H1 (cell line): ENCODE results near the gene CORO2B. TPM values are rescaled to one million over a fixed set of nuclear protein-coding genes. Genes with fewer than 3 reads are reported as not detected.

Experiments
- CTCF ChIA-PET: fragments of 300-600 bp; sonication (Branson Sonifier 250); formaldehyde crosslinking; loops from one replicate; lab custom pipeline; 2021; ENCODE audit not compliant: partially characterized antibody; lab: Charles Lee
- POLR2A ChIA-PET: fragments of 300-600 bp; sonication (Branson Sonifier 250); formaldehyde crosslinking; loops from one replicate; lab custom pipeline; 2021; ENCODE audit warnings: inconsistent platforms; ENCODE audit not compliant: partially characterized antibody; lab: Charles Lee
- DNase-seq, 2 experiments: peaks; one replicate each; pipeline versions ENCODE4 v3.0.0 to v3.0.0-alpha.2; 2010 to 2022; ENCODE audit warnings: low spot score in 2 of 2, low read depth in 1 of 2, mixed read lengths in 1 of 2
- FAIRE-seq: peaks from 2 replicates; lab custom pipeline; 2011; peaks lifted over from hg19 to GRCh38; lab: Jason Lieb, UNC
- H2AFZ ChIP-seq: 2 replicates; pipeline ENCODE4 v1.8.1; 2012; ENCODE audit warnings: low read length, inconsistent platforms
- H2AK5ac ChIP-seq: 2 replicates; pipeline ENCODE4 v1.6.1; 2013; ENCODE audit warnings: low read depth, low read length
- H2BK120ac ChIP-seq: replicated peaks from 2 replicates; pipeline ENCODE3; 2013; ENCODE audit warnings: low read depth, low read length, inconsistent platforms
- H2BK12ac ChIP-seq: 2 replicates; pipeline ENCODE4 v1.6.1; 2013; ENCODE audit warnings: low read depth, low read length
- H2BK15ac ChIP-seq: 2 replicates; pipeline ENCODE4 v1.6.1; 2013; ENCODE audit warnings: low read length
- H2BK20ac ChIP-seq: 2 replicates; pipeline ENCODE4 v1.6.1; 2013; ENCODE audit warnings: low read length
- H2BK5ac ChIP-seq: 2 replicates; pipeline ENCODE4 v1.6.1; 2013; ENCODE audit warnings: low read depth, low read length
- H3K14ac ChIP-seq: 2 replicates; pipeline ENCODE4 v1.6.1; 2013; ENCODE audit warnings: inconsistent platforms; ENCODE audit not compliant: insufficient read length
- H3K18ac ChIP-seq: 2 replicates; pipeline ENCODE4 v1.6.1; 2013; ENCODE audit warnings: low read length; ENCODE audit errors: extremely low read depth
- H3K23ac ChIP-seq: 2 replicates; pipeline ENCODE4 v1.6.1; 2013; ENCODE audit warnings: inconsistent platforms; ENCODE audit not compliant: insufficient read length
- H3K23me2 ChIP-seq: 2 replicates; pipeline ENCODE4 v1.6.1; 2013; ENCODE audit warnings: low read depth, low read length
- H3K27ac ChIP-seq: 2 replicates; pipeline ENCODE4 v1.6.1; 2011; ENCODE audit warnings: low read depth, low read length, inconsistent platforms
- H3K27me3 ChIP-seq, 4 experiments: replicated peaks in 1 of 4; 1 replicate in 1 of 4; 2 replicates in 3 of 4; pipeline versions ENCODE4 v1.6.1 to v1.8.1; 2011 to 2013; ENCODE audit warnings: low read length in 3 of 4, mild to moderate bottlenecking in 3 of 4, inconsistent platforms in 2 of 4, mixed read lengths in 2 of 4, moderate library complexity in 1 of 4; ENCODE audit not compliant: control insufficient read depth in 3 of 4, insufficient read depth in 3 of 4; ENCODE audit errors: extremely low read depth in 1 of 4
- H3K36me3 ChIP-seq, 4 experiments: 2 replicates each; pipeline versions ENCODE4 v1.6.1 to v1.8.1; 2011 to 2013; ENCODE audit warnings: mild to moderate bottlenecking in 4 of 4, low read length in 3 of 4, moderate library complexity in 2 of 4, control low read depth in 1 of 4, inconsistent platforms in 1 of 4; ENCODE audit not compliant: insufficient read depth in 4 of 4, control insufficient read depth in 2 of 4
- H3K4ac ChIP-seq: replicated peaks from 2 replicates; pipeline ENCODE3; 2013; ENCODE audit warnings: low read length, low read depth, mixed read lengths, inconsistent platforms; ENCODE audit not compliant: insufficient read length
- H3K4me1 ChIP-seq, 4 experiments: replicated peaks in 1 of 4; 1 replicate in 1 of 4; 2 replicates in 3 of 4; pipeline versions ENCODE4 v1.6.1 to v1.8.1; 2011 to 2013; ENCODE audit warnings: low read length in 3 of 4, inconsistent platforms in 2 of 4, mixed read lengths in 1 of 4; ENCODE audit not compliant: insufficient read depth in 4 of 4, control insufficient read depth in 3 of 4
- H3K4me2 ChIP-seq, 2 experiments: 2 replicates each; pipeline versions ENCODE4 v1.6.1 to v1.8.1; 2011 to 2013; ENCODE audit warnings: low read depth in 2 of 2, low read length in 2 of 2, control low read depth in 1 of 2, inconsistent platforms in 1 of 2, mild to moderate bottlenecking in 1 of 2; ENCODE audit not compliant: insufficient read depth in 1 of 2
- H3K4me3 ChIP-seq, 4 experiments: fragments of 200-600, 300-600 bp in 1 of 4; sonication (generic), shearing (Covaris generic), sonication (Bioruptor Twin) in 1 of 4; 2 replicates each; pipeline versions ENCODE4 v1.5.1 to v1.8.1; 2011 to 2016; ENCODE audit warnings: low read length in 4 of 4, low read depth in 3 of 4, control low read depth in 2 of 4, inconsistent platforms in 2 of 4, mild to moderate bottlenecking in 2 of 4, mixed read lengths in 1 of 4, moderate library complexity in 1 of 4; ENCODE audit not compliant: insufficient read depth in 2 of 4; ENCODE audit errors: extremely low read depth in 1 of 4
- H3K56ac ChIP-seq: replicated peaks from 2 replicates; pipeline ENCODE3; 2013; ENCODE audit warnings: low read depth, mild to moderate bottlenecking, mixed read lengths, low read length, inconsistent platforms; ENCODE audit not compliant: insufficient read length
- H3K79me1 ChIP-seq: 2 replicates; pipeline ENCODE4 v1.6.1; 2013; ENCODE audit warnings: low read depth, low read length, control low read depth
- H3K79me2 ChIP-seq, 2 experiments: 2 replicates each; pipeline versions ENCODE4 v1.6.1 to v1.8.1; 2012 to 2013; ENCODE audit warnings: low read length in 2 of 2, mild to moderate bottlenecking in 2 of 2, inconsistent platforms in 1 of 2; ENCODE audit not compliant: insufficient read depth in 2 of 2, control insufficient read depth in 1 of 2
- H3K9ac ChIP-seq, 4 experiments: replicated peaks in 1 of 4; 1 replicate in 1 of 4; 2 replicates in 3 of 4; pipeline versions ENCODE4 v1.6.1 to v1.8.1; 2011 to 2013; ENCODE audit warnings: low read depth in 3 of 4, low read length in 3 of 4, control low read depth in 2 of 4, mild to moderate bottlenecking in 2 of 4, moderate library complexity in 2 of 4, inconsistent platforms in 1 of 4; ENCODE audit errors: extremely low read depth in 1 of 4
- H3K9me3 ChIP-seq, 2 experiments: 2 replicates each; pipeline versions ENCODE4 v1.6.1 to v1.8.1; 2012 to 2013; ENCODE audit warnings: mild to moderate bottlenecking in 2 of 2, moderate library complexity in 2 of 2, control low read depth in 1 of 2, inconsistent platforms in 1 of 2, low read depth in 1 of 2, low read length in 1 of 2, mixed read lengths in 1 of 2; ENCODE audit not compliant: insufficient read depth in 2 of 2
- H4K20me1 ChIP-seq, 2 experiments: replicated peaks in 1 of 2; 2 replicates each; pipeline versions ENCODE3 to v1.8.1; 2011 to 2013; ENCODE audit warnings: inconsistent platforms in 2 of 2, low read length in 2 of 2, mild to moderate bottlenecking in 1 of 2; ENCODE audit not compliant: insufficient read depth in 2 of 2, control insufficient read depth in 1 of 2
- H4K5ac ChIP-seq: 2 replicates; pipeline ENCODE4 v1.6.1; 2013; ENCODE audit warnings: low read length, low read depth, mixed read lengths, inconsistent platforms; ENCODE audit not compliant: insufficient read length
- H4K8ac ChIP-seq: 2 replicates; pipeline ENCODE4 v1.8.0; 2013; ENCODE audit warnings: mild to moderate bottlenecking, moderate library complexity, low read length, inconsistent platforms; ENCODE audit not compliant: insufficient read depth; ENCODE audit errors: extremely low read depth
- H4K91ac ChIP-seq: replicated peaks from 2 replicates; pipeline ENCODE3; 2013; ENCODE audit warnings: low read length, mixed read lengths, inconsistent platforms; ENCODE audit not compliant: insufficient read length
- BCL11A ChIP-seq, 2 experiments: IDR thresholded peaks; one replicate each; pipeline ENCODE4 v1.6.1; 2011; ENCODE audit warnings: low read depth in 2 of 2, low read length in 2 of 2, mild to moderate bottlenecking in 2 of 2
- CBX8 ChIP-seq: fragments of 300-800, 300-1000 bp; sonication (generic); IDR thresholded peaks from 2 replicates; pipeline ENCODE4 v1.7.1; 2016; ENCODE audit warnings: low read depth, low read length, borderline replicate concordance
- CEBPB ChIP-seq: IDR thresholded peaks from 2 replicates; pipeline ENCODE4 v1.6.1; 2012; ENCODE audit warnings: low read depth, low read length
- CREB1 ChIP-seq: IDR thresholded peaks from 2 replicates; pipeline ENCODE4 v1.6.1; 2012; ENCODE audit warnings: inconsistent platforms
- CTBP2 ChIP-seq: IDR thresholded peaks from 2 replicates; pipeline ENCODE4 v1.7.0; 2011; ENCODE audit warnings: borderline replicate concordance, mild to moderate bottlenecking, moderate library complexity, mixed read lengths, low read length; ENCODE audit not compliant: insufficient read depth, insufficient read length
- GABPA ChIP-seq: IDR thresholded peaks from 2 replicates; pipeline ENCODE4 v1.6.1; 2011; ENCODE audit warnings: mild to moderate bottlenecking, low read length, moderate library complexity, borderline replicate concordance; ENCODE audit not compliant: insufficient read depth
- KDM4A ChIP-seq: IDR thresholded peaks from one replicate; pipeline ENCODE4 v1.7.1; 2012; ENCODE audit warnings: low read depth, mild to moderate bottlenecking, moderate library complexity, low read length, inconsistent platforms; ENCODE audit not compliant: severe bottlenecking
- KDM5A ChIP-seq: fragments of 200-600 bp; IDR thresholded peaks from 2 replicates; pipeline ENCODE4 v1.7.1; 2012; ENCODE audit warnings: mild to moderate bottlenecking, low read length, inconsistent platforms, mixed read lengths
- SIN3A ChIP-seq, 2 experiments: IDR thresholded peaks in 1 of 2; conservative IDR thresholded peaks in 1 of 2; 2 replicates each; pipeline ENCODE4 v1.6.1; 2011 to 2012; ENCODE audit warnings: low read length in 2 of 2, improper control_type of control experiment in 1 of 2, low read depth in 1 of 2, mild to moderate bottlenecking in 1 of 2
- SP2 ChIP-seq: IDR thresholded peaks from 2 replicates; pipeline ENCODE4 v1.6.1; 2012; ENCODE audit warnings: mild to moderate bottlenecking, low read length, inconsistent platforms
- TAF1 ChIP-seq: IDR thresholded peaks from 2 replicates; pipeline ENCODE4 v1.6.1; 2011; ENCODE audit warnings: mild to moderate bottlenecking, low read depth, low read length
- YY1 ChIP-seq: IDR thresholded peaks from 2 replicates; pipeline ENCODE4 v1.6.1; 2011; ENCODE audit warnings: low read depth, mild to moderate bottlenecking, low read length
- WGBS, 2 experiments: shearing (Covaris generic) in 1 of 2; methylation state at CpG; one replicate each; pipeline versions ENCODE4 v1.1.6 to v1.1.7; 2013 to 2015; ENCODE audit warnings: low lambda C conversion rate in 2 of 2, mixed read lengths in 2 of 2, inconsistent platforms in 1 of 2, low coverage in 1 of 2, missing lambda C conversion rate in 1 of 2; ENCODE audit not compliant: insufficient replicate concordance in 2 of 2, insufficient coverage in 1 of 2, insufficient read length in 1 of 2; ENCODE audit errors: extremely low coverage in 1 of 2, missing lambda C conversion rate in 1 of 2; 5-methylcytosine and 5-hydroxymethylcytosine counted together
- polyA plus RNA-seq, 7 experiments: library from polyadenylated mRNA; depleted of rRNA in 3 of 7; stranded (reverse) in 5 of 7; unstranded in 2 of 7; fragments of >200 nt in 5 of 7; fragments of 200-250 nt in 2 of 7; gene quantifications; 1 replicate in 5 of 7; 2 replicates in 1 of 7; 4 replicates in 1 of 7; pipeline versions ENCODE4 v1.2.1 to v1.2.3, GENCODE V29; 2011 to 2013; ENCODE audit warnings: missing spikeins in 2 of 7, mixed read lengths in 2 of 7
- total RNA-seq: library from RNA; stranded (reverse); fragmentation: NEBNext Ultra II Directional; extraction: Animal tissue kit (Norgen Biotek cat#: 25700); gene quantifications from 2 replicates; pipeline ENCODE4 v1.2.1, GENCODE V29; 2021

Gene CORO2B
- total and polyA plus RNA-seq, 2 of the 8 experiments (the other 6 are each of a cell fraction or from before 2014, with no cell fraction given), result 3.4 to 6.7 TPM

DNA sequence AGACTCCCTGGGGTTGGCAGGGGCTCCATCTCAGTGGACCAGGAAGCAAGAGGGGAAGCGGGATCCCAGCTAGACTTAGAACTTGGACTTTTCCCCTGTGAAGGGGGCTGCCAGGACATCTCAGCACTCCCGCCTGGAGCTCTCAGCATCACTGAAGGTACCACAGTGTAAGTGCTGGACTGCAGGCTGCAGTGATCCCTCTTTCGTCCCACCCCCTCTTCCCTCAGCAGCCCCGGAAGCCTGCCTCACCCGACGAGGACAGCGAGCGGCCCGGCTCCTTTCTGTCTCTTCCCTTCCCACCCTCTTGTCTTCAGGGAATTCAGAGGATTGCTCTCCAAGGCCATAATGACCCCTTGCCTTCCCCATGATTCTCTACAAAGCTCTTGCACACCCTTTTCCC lies 147.5 kb downstream of the CORO2B start:
- Histone ChIP-seq H3K9me3 (no peaks in the 10 kb centered on the region), H3K18ac (no peak overlapping the region), H3K79me2 (no peaks in the 10 kb centered on the region), H3K14ac (no peak overlapping the region), H4K8ac (no peak overlapping the region), H4K5ac (no peak overlapping the region), H4K91ac (no peak overlapping the region), H3K9ac (no peak overlapping the region), H2BK15ac (no peak overlapping the region), H2AK5ac (no peak overlapping the region), H3K27me3 (no peaks in the 10 kb centered on the region; a peak in 1 of 7 replicates), H3K56ac (no peak overlapping the region), H3K4me2 (no peak overlapping the region), H2BK20ac (no peak overlapping the region), H3K4me3 (no peak overlapping the region), H3K79me1 (no peaks in the 10 kb centered on the region), H3K36me3 (no peaks in the 10 kb centered on the region), H3K4me1 (peaks cover 0 to 7% (median 4%) of the 10 kb centered on the region in 4 experiments; a peak in 5 of 7 replicates), H3K23me2 (no peaks in the 10 kb centered on the region), H2BK120ac (no peak overlapping the region), H3K27ac (no peak overlapping the region), H2AFZ (no peak overlapping the region), H2BK12ac (no peak overlapping the region), H3K23ac (no peak overlapping the region), H2BK5ac (no peak overlapping the region), H4K20me1 (no peaks in the 10 kb centered on the region), H3K4ac (no peak overlapping the region)
- FAIRE-seq (no peak), DNase-seq (no peak)
- TF ChIP-seq YY1 (no peak), CEBPB (no peak), CREB1 (no peak), TAF1 (no peak), BCL11A (IDR thresholded peaks at IDR 0.05; ENCODE audit: low read depth in 2 of 2, low read length in 2 of 2) (no peak), KDM4A (no peak), SIN3A (conservative IDR thresholded peaks at IDR 0.05 in 1 of 2, IDR thresholded peaks at IDR 0.05 in 1 of 2; ENCODE audit: low read depth in 1 of 2, low read length in 2 of 2) (no peak), CTBP2 (no peak), CBX8 (no peak), GABPA (no peak), SP2 (no peak), KDM5A (no peak)
- WGBS, 2 experiments, result 87% methylated on average over 9 of the region's 9 CpGs; no CpG with 5 or more reads in 1 of the 2 experiments
- ChIA-PET POLR2A (no interaction called here), CTCF (interaction anchor here (0.6 to 4.5 kb wide), 12 partner anchors 12 to 199 kb away, joined by 3 to 16 read pairs (median 4); no protein-coding TSS in a partner anchor)
